Measurements from ENCODE around the gene SESTD1. TPM values are rescaled to one million over a fixed set of nuclear protein-coding genes. Genes with fewer than 3 reads are reported as not detected.

Gene SESTD1
- total RNA-seq, 1 donor from 2014 or later = 15.3 TPM

GRCh38 chr2:179285060-179285459, 20.4 kb upstream of the SESTD1 start:
- TF ChIP-seq, protein P1, sequence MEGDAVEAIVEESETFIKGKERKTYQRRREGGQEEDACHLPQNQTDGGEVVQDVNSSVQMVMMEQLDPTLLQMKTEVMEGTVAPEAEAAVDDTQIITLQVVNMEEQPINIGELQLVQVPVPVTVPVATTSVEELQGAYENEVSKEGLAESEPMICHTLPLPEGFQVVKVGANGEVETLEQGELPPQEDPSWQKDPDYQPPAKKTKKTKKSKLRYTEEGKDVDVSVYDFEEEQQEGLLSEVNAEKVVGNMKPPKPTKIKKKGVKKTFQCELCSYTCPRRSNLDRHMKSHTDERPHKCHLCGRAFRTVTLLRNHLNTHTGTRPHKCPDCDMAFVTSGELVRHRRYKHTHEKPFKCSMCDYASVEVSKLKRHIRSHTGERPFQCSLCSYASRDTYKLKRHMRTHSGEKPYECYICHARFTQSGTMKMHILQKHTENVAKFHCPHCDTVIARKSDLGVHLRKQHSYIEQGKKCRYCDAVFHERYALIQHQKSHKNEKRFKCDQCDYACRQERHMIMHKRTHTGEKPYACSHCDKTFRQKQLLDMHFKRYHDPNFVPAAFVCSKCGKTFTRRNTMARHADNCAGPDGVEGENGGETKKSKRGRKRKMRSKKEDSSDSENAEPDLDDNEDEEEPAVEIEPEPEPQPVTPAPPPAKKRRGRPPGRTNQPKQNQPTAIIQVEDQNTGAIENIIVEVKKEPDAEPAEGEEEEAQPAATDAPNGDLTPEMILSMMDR (IDR thresholded peaks at IDR 0.05; ENCODE audit: insufficient read depth, low read length, severe bottlenecking) = no peak
- no peak for FAIRE-seq

GRCh38 chr2:179277429-179278196, 13.0 kb upstream of the SESTD1 start:
- TF ChIP-seq, protein P1 (IDR thresholded peaks at IDR 0.05; ENCODE audit: insufficient read depth, low read length, severe bottlenecking) = no peak
- H3K27me3 ChIP-seq (ENCODE audit: control insufficient read depth, insufficient read depth, low read length) = no peaks in the 10 kb centered on the region
- DNase-seq (ENCODE audit: low read depth) (peak; percentile 69), FAIRE-seq (no peak)
- H3K4me3 ChIP-seq (ENCODE audit: low read depth, low read length) = no peak overlapping the region
- H3K36me3 ChIP-seq (ENCODE audit: control insufficient read depth, insufficient read depth, low read length) = no peaks in the 10 kb centered on the region

More at GRCh38 chr2:179285060-179285459, 20.4 kb upstream of the SESTD1 start:
- Histone ChIP-seq H3K27me3 (ENCODE audit: control insufficient read depth, insufficient read depth, low read length) (no peaks in the 10 kb centered on the region), H3K4me3 (ENCODE audit: low read depth, low read length) (no peak overlapping the region), H3K36me3 (ENCODE audit: control insufficient read depth, insufficient read depth, low read length) (no peaks in the 10 kb centered on the region)
- no peak for DNase-seq (ENCODE audit: low read depth)

GRCh38 chr2:179275253-179276012, 10.8 kb upstream of the SESTD1 start:
- TF ChIP-seq, protein P1 (IDR thresholded peaks at IDR 0.05; ENCODE audit: insufficient read depth, low read length, severe bottlenecking) = no peak
- FAIRE-seq (no peak), DNase-seq (ENCODE audit: low read depth) (no peak)
- H3K27me3 ChIP-seq (ENCODE audit: control insufficient read depth, insufficient read depth, low read length) = no peaks in the 10 kb centered on the region
- no peaks in the 10 kb centered on the region for H3K36me3 ChIP-seq (ENCODE audit: control insufficient read depth, insufficient read depth, low read length)
- H3K4me3 ChIP-seq (ENCODE audit: low read depth, low read length) = no peak overlapping the region

GRCh38 chr2:179274749-179275148, 10.1 kb upstream of the SESTD1 start:
- H3K36me3 ChIP-seq (ENCODE audit: control insufficient read depth, insufficient read depth, low read length) = no peaks in the 10 kb centered on the region
- TF ChIP-seq, protein P1 (IDR thresholded peaks at IDR 0.05; ENCODE audit: insufficient read depth, low read length, severe bottlenecking) = no peak
- H3K27me3 ChIP-seq (ENCODE audit: control insufficient read depth, insufficient read depth, low read length) = no peaks in the 10 kb centered on the region
- H3K4me3 ChIP-seq (ENCODE audit: low read depth, low read length) = no peak overlapping the region
- DNase-seq (ENCODE audit: low read depth) (no peak), FAIRE-seq (no peak)

DNA sequence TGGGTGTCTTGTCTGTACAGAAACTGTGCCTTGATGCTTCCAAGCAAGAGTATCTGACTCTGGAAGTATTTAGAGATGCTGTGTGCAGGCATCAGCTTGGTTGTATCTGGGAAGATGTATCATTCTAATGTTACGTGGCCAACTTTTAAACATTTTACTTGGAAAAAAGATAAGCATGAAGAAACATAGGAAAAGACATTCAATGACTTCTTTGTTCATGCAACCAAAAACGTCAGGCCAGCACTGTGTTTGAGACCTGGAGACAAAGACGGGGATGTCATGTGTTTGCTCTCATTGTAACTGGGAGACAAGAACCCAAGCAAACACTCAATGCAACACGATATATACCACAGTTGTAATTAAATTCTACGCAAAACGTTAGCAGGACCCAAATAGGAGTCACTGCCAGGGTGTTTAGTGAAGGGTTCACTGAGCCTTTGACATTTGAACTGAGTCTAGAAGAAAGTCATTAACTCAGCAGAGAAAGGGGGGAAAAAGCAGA, 8.9 kb upstream of the SESTD1 start:
- Histone ChIP-seq H3K27me3 (ENCODE audit: control insufficient read depth, insufficient read depth, low read length) (no peaks in the 10 kb centered on the region), H3K36me3 (ENCODE audit: control insufficient read depth, insufficient read depth, low read length) (no peaks in the 10 kb centered on the region), H3K4me3 (ENCODE audit: low read depth, low read length) (no peak overlapping the region)
- FAIRE-seq = no peak
- no peak for DNase-seq (ENCODE audit: low read depth)
- TF ChIP-seq, protein P1 (IDR thresholded peaks at IDR 0.05; ENCODE audit: insufficient read depth, low read length, severe bottlenecking) = no peak

All from bronchial epithelial cell (primary cell).